ENCODE results near the gene C1QL2.

DNA sequence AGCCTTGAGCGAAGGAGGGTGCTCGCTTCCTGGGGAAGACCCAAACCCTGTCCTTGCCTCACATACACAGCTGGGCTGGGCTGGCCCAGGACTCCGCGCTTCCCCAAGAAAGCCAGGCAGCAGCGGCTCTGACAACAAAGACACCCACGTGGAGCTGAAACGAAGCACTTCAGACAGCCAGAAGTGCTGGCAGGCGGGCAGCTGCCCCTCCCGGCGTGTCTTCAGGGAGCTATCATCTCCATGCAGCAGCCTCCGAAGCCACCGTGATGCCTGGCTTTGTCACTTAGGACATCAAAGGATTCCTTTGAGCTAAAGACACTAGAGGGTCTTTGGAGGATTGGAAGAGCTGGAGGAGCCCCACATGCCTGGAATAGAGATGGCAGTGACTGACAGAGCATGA lies 35.2 kb downstream of the C1QL2 start:
- TF ChIP-seq POLR2AphosphoS5 (IDR thresholded peaks at IDR 0.05), result no peak
- TF ChIP-seq, protein P1, sequence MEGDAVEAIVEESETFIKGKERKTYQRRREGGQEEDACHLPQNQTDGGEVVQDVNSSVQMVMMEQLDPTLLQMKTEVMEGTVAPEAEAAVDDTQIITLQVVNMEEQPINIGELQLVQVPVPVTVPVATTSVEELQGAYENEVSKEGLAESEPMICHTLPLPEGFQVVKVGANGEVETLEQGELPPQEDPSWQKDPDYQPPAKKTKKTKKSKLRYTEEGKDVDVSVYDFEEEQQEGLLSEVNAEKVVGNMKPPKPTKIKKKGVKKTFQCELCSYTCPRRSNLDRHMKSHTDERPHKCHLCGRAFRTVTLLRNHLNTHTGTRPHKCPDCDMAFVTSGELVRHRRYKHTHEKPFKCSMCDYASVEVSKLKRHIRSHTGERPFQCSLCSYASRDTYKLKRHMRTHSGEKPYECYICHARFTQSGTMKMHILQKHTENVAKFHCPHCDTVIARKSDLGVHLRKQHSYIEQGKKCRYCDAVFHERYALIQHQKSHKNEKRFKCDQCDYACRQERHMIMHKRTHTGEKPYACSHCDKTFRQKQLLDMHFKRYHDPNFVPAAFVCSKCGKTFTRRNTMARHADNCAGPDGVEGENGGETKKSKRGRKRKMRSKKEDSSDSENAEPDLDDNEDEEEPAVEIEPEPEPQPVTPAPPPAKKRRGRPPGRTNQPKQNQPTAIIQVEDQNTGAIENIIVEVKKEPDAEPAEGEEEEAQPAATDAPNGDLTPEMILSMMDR (IDR thresholded peaks at IDR 0.05), result no peak
